HG03432 (cell line): Measurements from ENCODE around the gene ABTB2.
A peak's percentile ranks its signal among the peaks of the same experiment; 100 is the strongest.

ENCODE experiments used
- ATAC-seq: cut with Tn5 transposase; IDR thresholded peaks from one replicate; pipeline ENCODE4 v1.9.1; 2021; ENCODE audit warnings: mild to moderate bottlenecking, moderate library complexity; ENCODE audit not compliant: unreplicated experiment

The ABTB2 gene

GRCh38 chr11:34243600-34244464 lies 114.0 kb downstream of the ABTB2 start:
- ATAC-seq = peak; percentile 73

- ATAC-seq = peak; percentile 22
Measured at GRCh38 chr11:34242037-34242625, 115.7 kb downstream of the ABTB2 start.

- ATAC-seq = no peak
Measured at GRCh38 chr11:34240150-34240494, 117.7 kb downstream of the ABTB2 start.

GRCh38 chr11:34239465-34240149 lies 118.2 kb downstream of the ABTB2 start:
- no peak for ATAC-seq

GRCh38 chr11:34238966-34239365 lies 118.8 kb downstream of the ABTB2 start:
- no peak for ATAC-seq

- ATAC-seq = no peak
Measured at GRCh38 chr11:34238533-34238932, 119.3 kb downstream of the ABTB2 start.

GRCh38 chr11:34236572-34236971 lies 121.2 kb downstream of the ABTB2 start:
- ATAC-seq = no peak

GRCh38 chr11:34235591-34236071 lies 122.2 kb downstream of the ABTB2 start:
- ATAC-seq = no peak

- ATAC-seq = peak; percentile 46
Measured at GRCh38 chr11:34235189-34235588, 122.6 kb downstream of the ABTB2 start.

GRCh38 chr11:34234086-34234740 lies 123.6 kb downstream of the ABTB2 start:
- ATAC-seq = peak; percentile 65

- no peak for ATAC-seq
Measured at GRCh38 chr11:34233215-34233614, 124.6 kb downstream of the ABTB2 start.

GRCh38 chr11:34232807-34233206 lies 125.0 kb downstream of the ABTB2 start:
- ATAC-seq = no peak

GRCh38 chr11:34226210-34226609 lies 131.6 kb downstream of the ABTB2 start:
- ATAC-seq = no peak

GRCh38 chr11:34225091-34225490 lies 132.7 kb downstream of the ABTB2 start:
- ATAC-seq = no peak

GRCh38 chr11:34224434-34224966 lies 133.3 kb downstream of the ABTB2 start:
- no peak for ATAC-seq

GRCh38 chr11:34223907-34224306 lies 133.9 kb downstream of the ABTB2 start:
- ATAC-seq = no peak

- no peak for ATAC-seq
Measured at GRCh38 chr11:34223021-34223813, 134.6 kb downstream of the ABTB2 start.

- ATAC-seq = no peak
Measured at GRCh38 chr11:34222030-34222429, 135.8 kb downstream of the ABTB2 start.

- no peak for ATAC-seq
Measured at GRCh38 chr11:34219941-34220370, 137.9 kb downstream of the ABTB2 start.

GRCh38 chr11:34219279-34219678 lies 138.5 kb downstream of the ABTB2 start:
- no peak for ATAC-seq
